Measurements from ENCODE around the gene GNAS-AS1.

The GNAS-AS1 gene

GRCh38 chr20:58776109-58776508 is 74.6 kb downstream of the GNAS-AS1 start:
- no peaks in the 10 kb centered on the region for H4K20me1 ChIP-seq
- H3K4me1 ChIP-seq: peaks cover 7% of the 10 kb centered on the region
- no peak overlapping the region for H3K9ac ChIP-seq
- H3K4me2 ChIP-seq: no peak overlapping the region
- no peak overlapping the region for H3K4me3 ChIP-seq
- H3K36me3 ChIP-seq: no peaks in the 10 kb centered on the region
- H3K27me3 ChIP-seq: no peaks in the 10 kb centered on the region
- H3K27ac ChIP-seq: no peak overlapping the region
- H3K9me3 ChIP-seq: no peaks in the 10 kb centered on the region
- TF ChIP-seq Cebpa-rat (IDR thresholded peaks at IDR 0.05): no peak

GRCh38 chr20:58775371-58775770 is 75.3 kb downstream of the GNAS-AS1 start:
- Histone ChIP-seq H3K9ac (no peak overlapping the region), H3K27ac (no peak overlapping the region), H4K20me1 (no peaks in the 10 kb centered on the region), H3K4me2 (no peak overlapping the region), H3K36me3 (no peaks in the 10 kb centered on the region), H3K4me3 (no peak overlapping the region), H3K9me3 (no peaks in the 10 kb centered on the region), H3K4me1 (peaks cover 7% of the 10 kb centered on the region), H3K27me3 (no peaks in the 10 kb centered on the region)
- no peak for TF ChIP-seq Cebpa-rat (IDR thresholded peaks at IDR 0.05)

- Histone ChIP-seq H3K9me3 (no peaks in the 10 kb centered on the region), H3K27me3 (no peaks in the 10 kb centered on the region)
Measured at GRCh38 chr20:58774667-58775263, 75.9 kb downstream of the GNAS-AS1 start.

GRCh38 chr20:58774214-58774613 is 76.5 kb downstream of the GNAS-AS1 start:
- Histone ChIP-seq H3K4me2 (no peak overlapping the region), H3K27me3 (no peaks in the 10 kb centered on the region), H3K9me3 (no peaks in the 10 kb centered on the region), H3K4me1 (peaks cover 7% of the 10 kb centered on the region), H4K20me1 (no peaks in the 10 kb centered on the region), H3K9ac (no peak overlapping the region), H3K4me3 (no peak overlapping the region), H3K27ac (no peak overlapping the region), H3K36me3 (no peaks in the 10 kb centered on the region)
- TF ChIP-seq Cebpa-rat (IDR thresholded peaks at IDR 0.05): no peak

More at GRCh38 chr20:58774667-58775263, 75.9 kb downstream of the GNAS-AS1 start:
- Histone ChIP-seq H3K4me1 (peaks cover 7% of the 10 kb centered on the region), H3K4me2 (no peak overlapping the region), H4K20me1 (no peaks in the 10 kb centered on the region), H3K9ac (no peak overlapping the region), H3K4me3 (no peak overlapping the region), H3K36me3 (no peaks in the 10 kb centered on the region), H3K27ac (no peak overlapping the region)
- TF ChIP-seq Cebpa-rat (IDR thresholded peaks at IDR 0.05): no peak

- no peak overlapping the region for H3K9ac ChIP-seq
- H3K27me3 ChIP-seq: no peaks in the 10 kb centered on the region
- no peaks in the 10 kb centered on the region for H4K20me1 ChIP-seq
- no peaks in the 10 kb centered on the region for H3K4me1 ChIP-seq
- H3K27ac ChIP-seq: no peak overlapping the region
- H3K36me3 ChIP-seq: no peaks in the 10 kb centered on the region
- no peak for TF ChIP-seq Cebpa-rat (IDR thresholded peaks at IDR 0.05)
- no peaks in the 10 kb centered on the region for H3K9me3 ChIP-seq
- H3K4me2 ChIP-seq: no peak overlapping the region
- no peak overlapping the region for H3K4me3 ChIP-seq
Measured at GRCh38 chr20:58772786-58773185, 77.9 kb downstream of the GNAS-AS1 start.
